ENCODE measurements around the gene PDHX.

The PDHX gene

DNA sequence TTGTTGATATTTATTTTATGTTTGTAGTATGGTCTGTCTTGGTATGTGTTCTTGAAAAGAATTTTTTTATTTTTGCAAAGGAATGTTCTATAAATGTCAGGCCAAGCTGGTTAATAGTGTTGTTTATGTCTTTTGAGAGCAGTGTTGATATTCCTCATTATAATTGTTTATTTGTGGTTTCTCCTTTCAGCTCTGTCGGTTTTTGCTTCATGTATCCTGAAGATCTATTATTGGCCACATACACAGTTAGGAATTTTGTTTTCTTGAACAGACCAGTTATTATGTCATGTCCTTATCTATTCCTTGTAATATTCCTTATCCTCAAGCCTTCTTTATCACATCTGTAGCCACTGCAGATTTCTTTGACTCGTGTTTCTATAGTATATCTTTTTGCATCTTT is 56.5 kb downstream of the PDHX start:
- DNase-seq (ENCODE audit: low read depth, low spot score) = no peak
- CTCF ChIA-PET = interaction anchor here (1.1 kb wide), 1 partner anchor 431 kb away, joined by 3 read pairs; no protein-coding TSS in a partner anchor
- POLR2A ChIA-PET = no interaction called here

DNA sequence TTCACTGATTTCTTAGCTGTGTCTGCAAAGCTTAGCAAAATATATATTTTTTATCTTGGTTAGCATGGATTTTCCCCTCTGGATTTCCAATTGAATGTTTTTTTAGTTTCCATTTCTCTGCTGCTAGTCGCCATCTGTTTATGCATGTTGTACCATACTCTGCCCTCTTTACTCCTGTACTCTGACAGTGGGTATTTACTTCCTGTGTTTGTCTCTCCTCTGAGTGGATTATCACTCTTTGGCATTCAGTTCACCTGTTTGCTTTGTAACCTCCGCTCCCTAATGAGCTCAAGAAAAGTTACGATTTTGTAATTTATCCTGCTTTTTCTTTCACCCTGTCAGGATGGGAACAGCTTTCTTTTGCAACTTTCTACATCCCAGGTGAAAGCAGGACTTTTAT is 59.1 kb downstream of the PDHX start:
- no peak for DNase-seq (ENCODE audit: low read depth, low spot score)
- ChIA-PET CTCF (interaction anchor here (1.0 to 1.4 kb wide), 3 partner anchors 11 to 416 kb away, joined by 3 read pairs; no protein-coding TSS in a partner anchor), POLR2A (no interaction called here)
- H3K4me3 ChIP-seq (ENCODE audit: low read depth, low read length) = no peak overlapping the region
- TF ChIP-seq, protein P1, sequence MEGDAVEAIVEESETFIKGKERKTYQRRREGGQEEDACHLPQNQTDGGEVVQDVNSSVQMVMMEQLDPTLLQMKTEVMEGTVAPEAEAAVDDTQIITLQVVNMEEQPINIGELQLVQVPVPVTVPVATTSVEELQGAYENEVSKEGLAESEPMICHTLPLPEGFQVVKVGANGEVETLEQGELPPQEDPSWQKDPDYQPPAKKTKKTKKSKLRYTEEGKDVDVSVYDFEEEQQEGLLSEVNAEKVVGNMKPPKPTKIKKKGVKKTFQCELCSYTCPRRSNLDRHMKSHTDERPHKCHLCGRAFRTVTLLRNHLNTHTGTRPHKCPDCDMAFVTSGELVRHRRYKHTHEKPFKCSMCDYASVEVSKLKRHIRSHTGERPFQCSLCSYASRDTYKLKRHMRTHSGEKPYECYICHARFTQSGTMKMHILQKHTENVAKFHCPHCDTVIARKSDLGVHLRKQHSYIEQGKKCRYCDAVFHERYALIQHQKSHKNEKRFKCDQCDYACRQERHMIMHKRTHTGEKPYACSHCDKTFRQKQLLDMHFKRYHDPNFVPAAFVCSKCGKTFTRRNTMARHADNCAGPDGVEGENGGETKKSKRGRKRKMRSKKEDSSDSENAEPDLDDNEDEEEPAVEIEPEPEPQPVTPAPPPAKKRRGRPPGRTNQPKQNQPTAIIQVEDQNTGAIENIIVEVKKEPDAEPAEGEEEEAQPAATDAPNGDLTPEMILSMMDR (IDR thresholded peaks at IDR 0.05; ENCODE audit: insufficient read depth, low read length, missing control alignments) = no peak

More for the DNA sequence above, 56.5 kb downstream of the PDHX start:
- no peak overlapping the region for H3K4me3 ChIP-seq (ENCODE audit: low read depth, low read length)
- TF ChIP-seq, protein P1 (IDR thresholded peaks at IDR 0.05; ENCODE audit: insufficient read depth, low read length, missing control alignments) = no peak

DNA sequence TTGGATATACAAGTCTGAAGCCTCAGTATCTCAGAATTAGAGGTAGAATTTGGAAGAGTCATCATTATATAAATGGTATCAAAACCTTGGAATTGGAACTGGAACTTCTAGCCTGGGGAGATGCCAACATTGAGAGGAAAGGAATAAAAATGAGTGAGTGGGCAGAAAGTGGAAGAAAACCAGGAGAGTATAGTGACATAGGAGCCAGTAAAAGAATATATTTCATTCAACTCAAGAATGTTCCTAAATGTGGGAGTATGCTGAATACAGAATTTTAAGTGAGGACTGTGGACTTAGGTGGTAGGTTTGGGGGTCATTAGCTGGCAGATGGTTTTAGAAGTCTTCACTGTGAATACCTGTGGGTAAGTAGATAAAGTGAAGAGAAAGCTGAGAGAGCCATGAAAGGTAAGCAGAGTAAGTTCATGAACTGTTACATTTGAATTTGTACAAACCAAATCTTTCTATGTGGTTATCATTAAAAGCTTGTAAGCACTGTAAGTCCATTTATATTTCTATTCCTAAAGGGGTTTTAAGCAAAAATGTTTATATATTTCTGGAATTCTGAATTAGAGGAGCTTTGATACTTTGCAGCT is 60.2 kb downstream of the PDHX start:
- H3K4me3 ChIP-seq (ENCODE audit: low read depth, low read length) = no peak overlapping the region; the same call in 1 of the 2 replicates
- TF ChIP-seq, protein P1 (IDR thresholded peaks at IDR 0.05; ENCODE audit: insufficient read depth, low read length, missing control alignments) = no peak
- ChIA-PET POLR2A (interaction anchor here (0.6 to 1.5 kb wide), 7 partner anchors 12 to 349 kb away, joined by 3 to 7 read pairs (median 5); partner anchors contain the start of gene CD44), CTCF (interaction anchor here (1.2 to 1.8 kb wide), 2 partner anchors 50 to 416 kb away, joined by 4 to 10 read pairs; no protein-coding TSS in a partner anchor)
- DNase-seq (ENCODE audit: low read depth, low spot score) = no peak

DNA sequence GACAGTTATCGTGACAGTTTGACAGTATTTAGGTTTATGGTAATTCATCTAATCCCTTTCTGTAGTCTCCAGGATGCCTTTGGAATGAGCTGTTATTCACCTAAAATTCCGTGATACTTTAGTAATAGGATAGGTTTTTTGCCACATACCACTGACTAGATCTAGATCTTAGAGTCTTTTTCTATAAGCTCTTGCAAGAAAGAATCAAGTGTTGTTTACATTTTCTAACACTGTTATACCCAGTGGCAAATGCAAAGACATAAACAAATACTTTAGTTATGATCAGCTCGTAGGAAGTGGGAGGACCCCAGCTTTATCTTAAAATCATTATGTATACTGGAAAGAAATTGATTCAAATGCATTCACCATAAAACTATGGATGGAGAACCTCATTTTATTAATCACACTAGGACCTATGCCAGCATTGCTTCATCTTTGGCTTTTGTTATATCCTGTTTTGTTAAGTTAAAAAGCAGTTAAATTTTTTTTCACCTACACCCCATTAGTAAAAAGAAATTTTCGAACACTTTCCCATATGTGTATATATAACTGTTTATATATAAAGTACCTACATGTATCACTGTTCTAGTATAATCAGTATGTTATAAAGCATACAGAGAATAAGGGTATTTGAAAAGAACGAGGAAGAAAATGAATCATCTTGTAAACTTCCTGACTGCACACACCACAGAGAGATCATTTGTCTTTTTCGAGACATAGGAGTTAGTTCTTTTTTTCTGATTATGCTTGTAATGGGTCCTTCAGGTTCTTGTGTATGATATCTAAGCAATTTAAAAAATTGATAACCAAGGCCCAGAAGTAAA is 60.9 kb downstream of the PDHX start:
- TF ChIP-seq, protein P1 (IDR thresholded peaks at IDR 0.05; ENCODE audit: insufficient read depth, low read length, missing control alignments) = no peak
- ChIA-PET CTCF (interaction anchor here (1.2 to 1.8 kb wide), 3 partner anchors 51 to 415 kb away, joined by 3 to 10 read pairs (median 4); no protein-coding TSS in a partner anchor), POLR2A (interaction anchor here (0.6 to 1.5 kb wide), 7 partner anchors 11 to 348 kb away, joined by 3 to 7 read pairs (median 5); partner anchors contain the start of gene CD44)
- H3K4me3 ChIP-seq (ENCODE audit: low read depth, low read length) = no peak overlapping the region
- DNase-seq (ENCODE audit: low read depth, low spot score) = peak; percentile 66

DNA sequence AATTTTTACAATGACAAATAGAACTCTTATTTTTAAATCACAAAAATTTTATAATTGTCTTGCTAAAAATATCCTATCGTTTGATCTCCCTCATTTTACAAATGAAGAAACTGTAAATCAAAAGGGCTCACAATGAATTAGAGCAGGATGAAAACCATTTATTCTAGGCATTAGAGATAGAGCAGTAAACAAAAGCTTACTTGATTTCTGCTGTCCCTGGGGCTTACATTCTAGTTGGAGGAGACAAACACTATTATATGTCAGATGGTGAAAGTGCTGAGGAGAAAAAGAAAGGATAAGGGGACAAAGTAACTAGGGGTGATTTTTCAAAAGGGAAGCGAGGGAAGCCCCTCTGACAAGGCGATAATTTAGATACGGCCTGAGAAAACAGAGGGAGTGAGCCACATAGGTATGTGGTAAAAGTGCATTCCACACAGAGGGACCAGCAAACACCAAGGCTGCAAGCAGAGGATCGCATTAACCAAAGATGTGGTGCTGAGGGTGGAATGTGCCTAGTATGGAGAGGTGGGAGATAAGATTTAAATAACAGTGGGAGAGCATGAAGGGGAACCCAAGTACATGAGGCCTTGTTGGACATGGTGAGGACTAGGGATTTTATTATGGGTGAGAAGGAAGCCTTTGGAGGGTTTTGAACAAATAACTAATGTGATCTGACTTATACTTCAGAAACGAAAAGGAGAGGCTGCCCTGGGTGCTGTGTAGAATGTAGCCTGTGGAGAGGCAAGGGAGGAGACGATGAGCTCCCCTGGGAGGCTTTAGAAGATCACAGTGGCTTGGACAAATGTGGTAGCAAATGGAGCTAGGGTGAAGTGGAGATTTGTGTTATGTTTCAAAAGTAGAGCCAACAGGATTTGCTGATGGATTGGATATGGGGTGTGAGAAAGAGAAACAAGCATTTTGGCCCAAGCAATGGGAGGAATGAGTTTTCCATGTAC is 62.1 kb downstream of the PDHX start:
- no peak for DNase-seq (ENCODE audit: low read depth, low spot score)
- ChIA-PET CTCF (interaction anchor here (0.8 to 1.8 kb wide), 4 partner anchors 8 to 392 kb away, joined by 3 to 10 read pairs (median 4); no protein-coding TSS in a partner anchor), POLR2A (interaction anchor here (0.5 to 0.8 kb wide), 2 partner anchors 161 to 163 kb away, joined by 3 to 5 read pairs; partner anchors contain the start of gene CD44)
- TF ChIP-seq, protein P1 (IDR thresholded peaks at IDR 0.05; ENCODE audit: insufficient read depth, low read length, missing control alignments) = no peak
- no peak overlapping the region for H3K4me3 ChIP-seq (ENCODE audit: low read depth, low read length)
